WTC11 (cell line): Measurements from ENCODE around the gene TMCO1.

ENCODE experiments used
- IRF2 ChIP-seq: sonication (generic); formaldehyde crosslinking; IDR thresholded peaks from 2 replicates; pipeline ENCODE4 v1.8.0; 2022; ENCODE audit warnings: low read depth, missing genetic modification reagents, borderline replicate concordance
- MAX ChIP-seq: sonication (generic); formaldehyde crosslinking; IDR thresholded peaks from 2 replicates; pipeline ENCODE4 v1.8.0; 2022; ENCODE audit warnings: mild to moderate bottlenecking, missing genetic modification reagents
- NR1H2 ChIP-seq: sonication (generic); formaldehyde crosslinking; IDR thresholded peaks from 2 replicates; pipeline ENCODE4 v1.9.0; 2021; ENCODE audit warnings: mild to moderate bottlenecking, moderate library complexity, missing genetic modification reagents
- ZBTB21 ChIP-seq: sonication (generic); formaldehyde crosslinking; IDR thresholded peaks from 2 replicates; pipeline ENCODE4 v1.8.1; 2023; ENCODE audit warnings: mild to moderate bottlenecking, missing genetic modification reagents, borderline replicate concordance
- ZNF281 ChIP-seq: sonication (generic); formaldehyde crosslinking; IDR thresholded peaks from 2 replicates; pipeline ENCODE4 v1.8.0; 2023; ENCODE audit warnings: mild to moderate bottlenecking, missing genetic modification reagents
- TF ChIP-seq, protein P1 (sequence below): fragments of 200-600 bp; IDR thresholded peaks from 2 replicates; pipeline ENCODE4 v1.8.0; 2022; ENCODE audit warnings: antibody characterized with exemption
- TF ChIP-seq, protein P2 (sequence below): sonication (generic); formaldehyde crosslinking; IDR thresholded peaks from 2 replicates; pipeline ENCODE4 v1.8.1; 2022; ENCODE audit warnings: missing genetic modification reagents, borderline replicate concordance
- TF ChIP-seq, protein P3 (sequence below): sonication (generic); formaldehyde crosslinking; IDR thresholded peaks from 2 replicates; pipeline ENCODE4 v1.8.1; 2023; ENCODE audit warnings: mild to moderate bottlenecking, missing genetic modification reagents, borderline replicate concordance
- TF ChIP-seq, protein P4 (sequence below): sonication (generic); formaldehyde crosslinking; IDR thresholded peaks from 2 replicates; pipeline ENCODE4 v1.8.1; 2022; ENCODE audit warnings: mild to moderate bottlenecking, missing genetic modification reagents, moderate library complexity, borderline replicate concordance

DNA sequence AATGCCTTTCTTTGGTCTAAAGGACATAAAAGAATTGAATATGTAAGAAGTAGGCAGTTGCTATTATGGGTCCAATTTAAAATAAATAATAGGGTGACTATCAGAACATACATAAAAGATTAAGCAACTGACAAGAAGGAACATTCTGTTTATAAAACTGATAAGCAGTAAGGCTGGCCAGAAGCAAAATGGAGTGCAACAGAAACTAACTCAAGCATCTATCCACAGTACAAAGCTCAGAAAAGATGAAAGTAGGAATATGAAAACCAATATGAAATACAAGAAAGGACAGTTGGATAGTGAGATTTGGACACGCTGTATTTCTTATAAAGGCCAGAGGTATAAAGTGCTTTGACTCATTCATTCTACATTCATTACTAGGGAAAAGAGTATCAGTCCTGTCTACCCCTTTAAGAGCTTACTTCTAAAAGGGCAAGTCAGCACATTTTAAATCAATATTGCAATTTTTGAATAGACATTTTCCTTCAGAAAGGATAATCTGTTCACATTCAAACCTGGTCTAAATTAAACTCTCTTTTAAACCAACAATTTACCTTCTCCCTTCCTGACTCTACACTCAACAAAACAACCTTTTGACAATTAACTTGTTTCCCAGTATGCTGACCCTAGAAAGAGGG, 84.7 kb downstream of the TMCO1 start:
- TF ChIP-seq, protein P1, sequence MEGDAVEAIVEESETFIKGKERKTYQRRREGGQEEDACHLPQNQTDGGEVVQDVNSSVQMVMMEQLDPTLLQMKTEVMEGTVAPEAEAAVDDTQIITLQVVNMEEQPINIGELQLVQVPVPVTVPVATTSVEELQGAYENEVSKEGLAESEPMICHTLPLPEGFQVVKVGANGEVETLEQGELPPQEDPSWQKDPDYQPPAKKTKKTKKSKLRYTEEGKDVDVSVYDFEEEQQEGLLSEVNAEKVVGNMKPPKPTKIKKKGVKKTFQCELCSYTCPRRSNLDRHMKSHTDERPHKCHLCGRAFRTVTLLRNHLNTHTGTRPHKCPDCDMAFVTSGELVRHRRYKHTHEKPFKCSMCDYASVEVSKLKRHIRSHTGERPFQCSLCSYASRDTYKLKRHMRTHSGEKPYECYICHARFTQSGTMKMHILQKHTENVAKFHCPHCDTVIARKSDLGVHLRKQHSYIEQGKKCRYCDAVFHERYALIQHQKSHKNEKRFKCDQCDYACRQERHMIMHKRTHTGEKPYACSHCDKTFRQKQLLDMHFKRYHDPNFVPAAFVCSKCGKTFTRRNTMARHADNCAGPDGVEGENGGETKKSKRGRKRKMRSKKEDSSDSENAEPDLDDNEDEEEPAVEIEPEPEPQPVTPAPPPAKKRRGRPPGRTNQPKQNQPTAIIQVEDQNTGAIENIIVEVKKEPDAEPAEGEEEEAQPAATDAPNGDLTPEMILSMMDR, result no peak
- TF ChIP-seq, protein P2, sequence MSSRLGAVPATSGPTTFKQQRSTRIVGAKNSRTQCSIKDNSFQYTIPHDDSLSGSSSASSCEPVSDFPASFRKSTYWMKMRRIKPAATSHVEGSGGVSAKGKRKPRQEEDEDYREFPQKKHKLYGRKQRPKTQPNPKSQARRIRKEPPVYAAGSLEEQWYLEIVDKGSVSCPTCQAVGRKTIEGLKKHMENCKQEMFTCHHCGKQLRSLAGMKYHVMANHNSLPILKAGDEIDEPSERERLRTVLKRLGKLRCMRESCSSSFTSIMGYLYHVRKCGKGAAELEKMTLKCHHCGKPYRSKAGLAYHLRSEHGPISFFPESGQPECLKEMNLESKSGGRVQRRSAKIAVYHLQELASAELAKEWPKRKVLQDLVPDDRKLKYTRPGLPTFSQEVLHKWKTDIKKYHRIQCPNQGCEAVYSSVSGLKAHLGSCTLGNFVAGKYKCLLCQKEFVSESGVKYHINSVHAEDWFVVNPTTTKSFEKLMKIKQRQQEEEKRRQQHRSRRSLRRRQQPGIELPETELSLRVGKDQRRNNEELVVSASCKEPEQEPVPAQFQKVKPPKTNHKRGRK (CRISPR knock-in tag), result no peak
- TF ChIP-seq MAX (CRISPR knock-in tag) (no peak), NR1H2 (CRISPR knock-in tag) (no peak), ZNF281 (CRISPR knock-in tag) (no peak), IRF2 (CRISPR knock-in tag) (no peak), ZBTB21 (CRISPR knock-in tag) (no peak)
- TF ChIP-seq, protein P3, sequence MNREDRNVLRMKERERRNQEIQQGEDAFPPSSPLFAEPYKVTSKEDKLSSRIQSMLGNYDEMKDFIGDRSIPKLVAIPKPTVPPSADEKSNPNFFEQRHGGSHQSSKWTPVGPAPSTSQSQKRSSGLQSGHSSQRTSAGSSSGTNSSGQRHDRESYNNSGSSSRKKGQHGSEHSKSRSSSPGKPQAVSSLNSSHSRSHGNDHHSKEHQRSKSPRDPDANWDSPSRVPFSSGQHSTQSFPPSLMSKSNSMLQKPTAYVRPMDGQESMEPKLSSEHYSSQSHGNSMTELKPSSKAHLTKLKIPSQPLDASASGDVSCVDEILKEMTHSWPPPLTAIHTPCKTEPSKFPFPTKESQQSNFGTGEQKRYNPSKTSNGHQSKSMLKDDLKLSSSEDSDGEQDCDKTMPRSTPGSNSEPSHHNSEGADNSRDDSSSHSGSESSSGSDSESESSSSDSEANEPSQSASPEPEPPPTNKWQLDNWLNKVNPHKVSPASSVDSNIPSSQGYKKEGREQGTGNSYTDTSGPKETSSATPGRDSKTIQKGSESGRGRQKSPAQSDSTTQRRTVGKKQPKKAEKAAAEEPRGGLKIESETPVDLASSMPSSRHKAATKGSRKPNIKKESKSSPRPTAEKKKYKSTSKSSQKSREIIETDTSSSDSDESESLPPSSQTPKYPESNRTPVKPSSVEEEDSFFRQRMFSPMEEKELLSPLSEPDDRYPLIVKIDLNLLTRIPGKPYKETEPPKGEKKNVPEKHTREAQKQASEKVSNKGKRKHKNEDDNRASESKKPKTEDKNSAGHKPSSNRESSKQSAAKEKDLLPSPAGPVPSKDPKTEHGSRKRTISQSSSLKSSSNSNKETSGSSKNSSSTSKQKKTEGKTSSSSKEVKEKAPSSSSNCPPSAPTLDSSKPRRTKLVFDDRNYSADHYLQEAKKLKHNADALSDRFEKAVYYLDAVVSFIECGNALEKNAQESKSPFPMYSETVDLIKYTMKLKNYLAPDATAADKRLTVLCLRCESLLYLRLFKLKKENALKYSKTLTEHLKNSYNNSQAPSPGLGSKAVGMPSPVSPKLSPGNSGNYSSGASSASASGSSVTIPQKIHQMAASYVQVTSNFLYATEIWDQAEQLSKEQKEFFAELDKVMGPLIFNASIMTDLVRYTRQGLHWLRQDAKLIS (CRISPR knock-in tag), result no peak
- TF ChIP-seq, protein P4, sequence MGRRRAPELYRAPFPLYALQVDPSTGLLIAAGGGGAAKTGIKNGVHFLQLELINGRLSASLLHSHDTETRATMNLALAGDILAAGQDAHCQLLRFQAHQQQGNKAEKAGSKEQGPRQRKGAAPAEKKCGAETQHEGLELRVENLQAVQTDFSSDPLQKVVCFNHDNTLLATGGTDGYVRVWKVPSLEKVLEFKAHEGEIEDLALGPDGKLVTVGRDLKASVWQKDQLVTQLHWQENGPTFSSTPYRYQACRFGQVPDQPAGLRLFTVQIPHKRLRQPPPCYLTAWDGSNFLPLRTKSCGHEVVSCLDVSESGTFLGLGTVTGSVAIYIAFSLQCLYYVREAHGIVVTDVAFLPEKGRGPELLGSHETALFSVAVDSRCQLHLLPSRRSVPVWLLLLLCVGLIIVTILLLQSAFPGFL (CRISPR knock-in tag), result no peak
